ENCODE results near the gene RPS6KB1. TPM values are rescaled to one million over a fixed set of nuclear protein-coding genes. Genes with fewer than 3 reads are reported as not detected.

The RPS6KB1 gene
- polyA plus RNA-seq, 4 donors: 6.5 to 25.8 (median 9.8) TPM

Other genes starting within 250 kb of the RPS6KB1 start
- gene PTRH2, start 185.7 kb upstream of the RPS6KB1 start, polyA plus RNA-seq: 10 to 100 TPM in 3 of 4 donors, 1 to 10 TPM in 1; 8.6 to 29.9 (median 20.0) TPM
- 100 to 1,000 TPM in 2 of 4 donors, 10 to 100 TPM in 2; 62.1 to 178 (median 97.2) TPM for gene VMP1, start 185.5 kb upstream of the RPS6KB1 start, polyA plus RNA-seq
- gene TUBD1, start 178 bp upstream of the RPS6KB1 start, polyA plus RNA-seq: 10 to 100 TPM in 1 of 4 donors, 1 to 10 TPM in 3; 5.2 to 11.9 (median 7.4) TPM
- 10 to 100 TPM; 15.4 to 36.1 (median 21.3) TPM for gene RNFT1, start 71.6 kb downstream of the RPS6KB1 start, polyA plus RNA-seq
- 10 to 100 TPM in 1 of 4 donors, 1 to 10 TPM in 3; 2.2 to 11.2 (median 3.7) TPM for gene HEATR6, start 185.8 kb downstream of the RPS6KB1 start, polyA plus RNA-seq